CD14-positive monocyte (primary cell): ENCODE results near the gene EXT2. TPM values are rescaled to one million over a fixed set of nuclear protein-coding genes. Genes with fewer than 3 reads are reported as not detected.

ENCODE experiments used
- DNase-seq, 3 donors: peaks; one replicate each; pipeline ENCODE4 v3.0.0-alpha.2; 2011 to 2022
- H2AFZ ChIP-seq: 2 replicates; pipeline ENCODE4 v1.6.0; 2012; ENCODE audit warnings: mild to moderate bottlenecking, low read depth, low read length, inconsistent platforms; ENCODE audit not compliant: insufficient read depth, poor library complexity, severe bottlenecking
- H3K27ac ChIP-seq, 2 donors: 1 replicate in 1 of 2; 2 replicates in 1 of 2; pipeline ENCODE4 v1.5.1; 2012 to 2013; ENCODE audit warnings: low read length in 2 of 2, control low read depth in 1 of 2, inconsistent platforms in 1 of 2, low read depth in 1 of 2, mild to moderate bottlenecking in 1 of 2
- H3K27me3 ChIP-seq, 2 donors: one replicate each; pipeline versions ENCODE4 v1.6.0 to v1.6.1; 2011 to 2013; ENCODE audit warnings: low read length in 2 of 2; ENCODE audit not compliant: control insufficient read depth in 2 of 2, insufficient read depth in 2 of 2
- H3K36me3 ChIP-seq, 2 donors: replicated peaks in 1 of 2; 1 replicate in 1 of 2; 2 replicates in 1 of 2; pipeline versions ENCODE4 v1.5.1 to v1.6.1; 2012 to 2013; ENCODE audit warnings: low read length in 2 of 2, control low read depth in 1 of 2, inconsistent platforms in 1 of 2, mild to moderate bottlenecking in 1 of 2; ENCODE audit not compliant: insufficient read depth in 2 of 2, control insufficient read depth in 1 of 2
- H3K4me1 ChIP-seq, 2 donors: 1 replicate in 1 of 2; 2 replicates in 1 of 2; pipeline versions ENCODE4 v1.5.1 to v1.6.1; 2012 to 2013; ENCODE audit warnings: low read length in 2 of 2, control low read depth in 1 of 2, inconsistent platforms in 1 of 2, mild to moderate bottlenecking in 1 of 2, moderate library complexity in 1 of 2; ENCODE audit not compliant: insufficient read depth in 2 of 2, control insufficient read depth in 1 of 2
- H3K4me2 ChIP-seq: replicated peaks from 2 replicates; pipeline ENCODE3; 2012; ENCODE audit warnings: low read length, moderate library complexity, mild to moderate bottlenecking; ENCODE audit not compliant: poor library complexity, severe bottlenecking; ENCODE audit errors: extremely low read depth
- H3K4me3 ChIP-seq, 3 experiments: fragments of 200-600 bp in 1 of 3; sonication (generic) in 1 of 3; replicated peaks in 1 of 3; 1 replicate in 2 of 3; 2 replicates in 1 of 3; pipeline ENCODE4 v1.5.1; 2011 to 2013; ENCODE audit warnings: low read length in 3 of 3, mild to moderate bottlenecking in 3 of 3, control low read depth in 2 of 3, low read depth in 2 of 3, inconsistent platforms in 1 of 3, moderate library complexity in 1 of 3
- H3K79me2 ChIP-seq: 2 replicates; pipeline ENCODE4 v1.6.0; 2012; ENCODE audit warnings: mild to moderate bottlenecking, control low read depth, inconsistent platforms, low read length, moderate library complexity; ENCODE audit not compliant: insufficient read depth
- H3K9ac ChIP-seq: 2 replicates; pipeline ENCODE4 v1.6.0; 2017; ENCODE audit warnings: low read length, mild to moderate bottlenecking; ENCODE audit not compliant: insufficient read depth, poor library complexity, severe bottlenecking
- H3K9me3 ChIP-seq, 2 donors: replicated peaks in 1 of 2; 1 replicate in 1 of 2; 2 replicates in 1 of 2; pipeline versions ENCODE4 v1.5.1 to v1.6.1; 2012 to 2013; ENCODE audit warnings: low read length in 2 of 2, control low read depth in 1 of 2; ENCODE audit not compliant: control insufficient read depth in 1 of 2, insufficient read depth in 1 of 2
- H4K20me1 ChIP-seq: 2 replicates; pipeline ENCODE4 v1.6.0; 2012; ENCODE audit warnings: mild to moderate bottlenecking, low read length, control low read depth, moderate library complexity; ENCODE audit not compliant: insufficient read depth
- H3K27ac Mint-ChIP-seq, 7 donors: one replicate each; pipeline ENCODE4 v1.8.0; 2020; ENCODE audit warnings: mild to moderate bottlenecking in 7 of 7, mixed read lengths in 7 of 7, moderate library complexity in 6 of 7, inconsistent platforms in 2 of 7
- H3K27me3 Mint-ChIP-seq, 3 donors: one replicate each; pipeline ENCODE4 v1.8.0; 2021 to 2022; ENCODE audit warnings: low read depth in 3 of 3, mild to moderate bottlenecking in 3 of 3, mixed read lengths in 3 of 3, moderate library complexity in 3 of 3, inconsistent platforms in 1 of 3
- H3K36me3 Mint-ChIP-seq, 2 donors: one replicate each; pipeline ENCODE4 v1.8.0; 2020; ENCODE audit warnings: mixed read lengths in 2 of 2, inconsistent platforms in 1 of 2, mild to moderate bottlenecking in 1 of 2
- H3K4me1 Mint-ChIP-seq: one replicate; pipeline ENCODE4 v1.8.0; 2020; ENCODE audit warnings: mild to moderate bottlenecking, mixed read lengths
- H3K4me3 Mint-ChIP-seq, 2 donors: one replicate each; pipeline ENCODE4 v1.8.0; 2020; ENCODE audit warnings: mild to moderate bottlenecking in 2 of 2, mixed read lengths in 2 of 2, moderate library complexity in 1 of 2
- H3K9me3 Mint-ChIP-seq, 7 donors: one replicate each; pipeline ENCODE4 v1.8.0; 2020 to 2022; ENCODE audit warnings: mixed read lengths in 7 of 7, mild to moderate bottlenecking in 6 of 7, moderate library complexity in 6 of 7, inconsistent platforms in 2 of 7
- CTCF ChIP-seq: fragments of 200-600 bp; IDR thresholded peaks from one replicate; pipeline ENCODE4 v1.8.0; 2022; ENCODE audit warnings: antibody characterized with exemption, mild to moderate bottlenecking
- WGBS: methylation state at CpG from one replicate; pipeline ENCODE4 v1.1.5; 2013; ENCODE audit warnings: missing lambda C conversion rate; ENCODE audit not compliant: insufficient coverage; 5-methylcytosine and 5-hydroxymethylcytosine counted together
- intact Hi-C, 2 donors: fragments of 100-400 bp; cut with micrococcal nuclease; formaldehyde crosslinking; loops; one replicate each; pipeline versions ENCODE4 v1.15.0 to v1.15.1; 2023
- polyA plus RNA-seq, 3 donors: library from polyadenylated mRNA; depleted of rRNA in 1 of 3; unstranded in 2 of 3; stranded (reverse) in 1 of 3; fragments of 300-500 nt in 2 of 3; fragments of >200 nt in 1 of 3; fragmentation: Illumina TruSeq in 2 of 3; gene quantifications; 1 replicate in 2 of 3; 2 replicates in 1 of 3; pipeline ENCODE4 v1.2.3, GENCODE V29; 2012 to 2021

EXT2 gene
- polyA plus RNA-seq, 3 donors = 17.2 to 41.1 (median 34.2) TPM

DNA sequence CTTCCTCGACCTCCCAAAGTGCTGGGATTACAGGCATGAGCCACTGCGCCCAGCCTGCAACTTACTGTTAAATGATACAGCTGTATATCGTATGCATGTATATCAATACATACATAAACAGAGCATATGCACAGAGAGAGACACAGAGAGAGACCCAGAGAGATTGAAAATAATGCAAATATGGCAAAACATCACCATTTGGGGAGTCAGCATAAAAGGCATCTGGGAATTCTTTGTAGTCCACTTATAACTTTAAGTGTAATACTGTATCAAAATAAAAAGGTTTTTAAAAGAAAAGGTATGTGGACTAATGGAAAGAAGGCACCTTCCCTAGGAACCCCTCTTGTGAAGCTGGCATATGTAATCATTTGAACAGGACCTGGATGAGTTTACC lies 192.7 kb downstream of the EXT2 start:
- no peaks in the 10 kb centered on the region for H3K27me3 ChIP-seq
- H3K27ac ChIP-seq = no peak overlapping the region
- H3K9me3 Mint-ChIP-seq = no peaks in the 10 kb centered on the region
- H4K20me1 ChIP-seq = no peaks in the 10 kb centered on the region
- no peak overlapping the region for H2AFZ ChIP-seq
- no peaks in the 10 kb centered on the region for H3K79me2 ChIP-seq
- no peak overlapping the region for H3K4me2 ChIP-seq
- no peak for DNase-seq
- WGBS = no CpG with 5 or more reads among the region's 3 CpGs
- H3K36me3 Mint-ChIP-seq = no peaks in the 10 kb centered on the region
- no peak for TF ChIP-seq CTCF
- no peak overlapping the region for H3K9ac ChIP-seq
- intact Hi-C loops = loop anchor here (5.0 to 10.0 kb wide), 2 partner anchors 624 to 627 kb away; no protein-coding TSS in a partner anchor
- H3K4me1 ChIP-seq = no peaks in the 10 kb centered on the region
- no peaks in the 10 kb centered on the region for H3K36me3 ChIP-seq
- no peaks in the 10 kb centered on the region for H3K9me3 ChIP-seq
- no peaks in the 10 kb centered on the region for H3K4me1 Mint-ChIP-seq
- no peak overlapping the region for H3K4me3 ChIP-seq
- H3K27me3 Mint-ChIP-seq = peaks cover 18 to 23% (median 19%) of the 10 kb centered on the region in 3 donors
- H3K4me3 Mint-ChIP-seq = no peak overlapping the region
- peak overlapping the region in 1 of 7 donors; percentile 47 for H3K27ac Mint-ChIP-seq

GRCh38 chr11:44290208-44290607 lies 194.7 kb downstream of the EXT2 start:
- H3K4me2 ChIP-seq = no peak overlapping the region
- no peak for DNase-seq
- intact Hi-C loops = no loop called here
- no peaks in the 10 kb centered on the region for H3K27me3 ChIP-seq
- no peaks in the 10 kb centered on the region for H3K79me2 ChIP-seq
- TF ChIP-seq CTCF = no peak
- no peak overlapping the region for H3K9ac ChIP-seq
- Mint-ChIP-seq H3K4me1 (no peaks in the 10 kb centered on the region), H3K27me3 (peaks cover 17 to 22% (median 22%) of the 10 kb centered on the region in 3 donors), H3K27ac (no peak overlapping the region), H3K9me3 (no peaks in the 10 kb centered on the region), H3K4me3 (no peak overlapping the region), H3K36me3 (no peaks in the 10 kb centered on the region)
- H3K4me3 ChIP-seq = no peak overlapping the region
- no peaks in the 10 kb centered on the region for H4K20me1 ChIP-seq
- no peak overlapping the region for H2AFZ ChIP-seq
- no peaks in the 10 kb centered on the region for H3K4me1 ChIP-seq
- no peak overlapping the region for H3K27ac ChIP-seq
- H3K9me3 ChIP-seq = no peaks in the 10 kb centered on the region
- WGBS = 80% methylated on average over 1 of the region's 4 CpGs
- H3K36me3 ChIP-seq = no peaks in the 10 kb centered on the region

Other genes starting within 250 kb of the EXT2 start
- 10 to 100 TPM; 22.1 to 25.8 (median 22.7) TPM for gene ALKBH3, start 214.8 kb upstream of the EXT2 start, polyA plus RNA-seq
- 1 to 10 TPM in 1 of 3 donors, not detected in 2; 1.8 TPM for gene C11orf96, start 153.0 kb upstream of the EXT2 start, polyA plus RNA-seq
- not detected for gene ACCSL, start 47.7 kb upstream of the EXT2 start, polyA plus RNA-seq
- 10 to 100 TPM in 1 of 3 donors, 1 to 10 TPM in 2; 1.3 to 46.6 (median 1.7) TPM for gene ACCS, start 29.4 kb upstream of the EXT2 start, polyA plus RNA-seq
- gene ALX4, start 214.5 kb downstream of the EXT2 start, polyA plus RNA-seq = not detected